ENCODE data around the gene NXF1. TPM values are rescaled to one million over a fixed set of nuclear protein-coding genes. Genes with fewer than 3 reads are reported as not detected.

Gene NXF1
- total RNA-seq, 4 donors from 2014 or later, result 51.9 to 101 (median 78.3) TPM

GRCh38 chr11:62786318-62787004, 18.8 kb downstream of the NXF1 start:
- peak; percentile 58 for DNase-seq (ENCODE audit: low spot score)
- TF ChIP-seq CTCF (IDR thresholded peaks at IDR 0.05), result peak in 1 of 3 donors; percentile 92
- peak; percentile 81 for ATAC-seq (ENCODE audit: low FRiP score)

DNA sequence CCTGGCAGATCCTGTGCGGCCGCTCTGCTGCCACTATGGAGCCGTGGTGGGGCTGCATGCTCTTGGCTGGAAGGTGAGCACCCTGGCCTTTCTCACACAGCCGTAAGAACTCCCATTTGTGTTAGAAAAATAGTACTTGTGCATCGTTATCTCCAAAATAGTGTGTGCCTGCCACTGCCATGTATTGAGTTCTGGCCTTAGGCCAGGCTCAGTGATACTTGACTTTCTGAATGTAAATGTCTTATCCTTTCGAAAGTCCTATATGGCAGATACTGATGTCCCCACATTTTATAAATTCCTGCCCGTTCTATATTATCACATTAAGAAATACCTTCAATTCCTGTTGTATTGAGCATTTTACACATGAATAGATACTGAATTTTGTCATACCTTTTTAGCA, 22.5 kb downstream of the NXF1 start:
- no peak for ATAC-seq (ENCODE audit: low FRiP score)
- DNase-seq (ENCODE audit: low spot score), result no peak
- no peak for TF ChIP-seq CTCF (IDR thresholded peaks at IDR 0.05)

GRCh38 chr11:62778441-62778840, 26.8 kb downstream of the NXF1 start:
- ATAC-seq (ENCODE audit: low FRiP score) (no peak), DNase-seq (ENCODE audit: low spot score) (no peak)
- TF ChIP-seq CTCF (IDR thresholded peaks at IDR 0.05), result no peak

DNA sequence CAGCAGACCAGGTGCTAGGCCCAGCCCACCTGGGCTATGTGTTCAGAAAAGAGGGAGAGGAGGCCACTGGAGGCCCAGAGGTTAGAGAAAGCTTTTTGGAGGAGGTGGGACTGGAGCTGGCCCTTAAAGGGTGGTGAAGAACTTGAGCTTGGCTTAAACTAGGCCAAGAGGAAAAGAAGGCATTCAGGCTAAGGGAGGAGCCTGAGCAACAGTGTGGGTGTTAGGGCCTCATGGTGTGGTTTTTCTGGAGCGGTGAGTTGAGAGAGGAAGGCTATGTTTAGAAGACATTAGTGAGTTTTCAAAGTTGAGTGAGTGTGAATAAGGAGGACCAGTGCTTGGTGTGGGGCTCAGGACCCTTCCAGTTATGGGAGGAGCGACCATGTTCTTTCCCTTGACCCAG, 27.9 kb downstream of the NXF1 start:
- DNase-seq (ENCODE audit: low spot score) (no peak), ATAC-seq (ENCODE audit: low FRiP score) (no peak)
- TF ChIP-seq CTCF (IDR thresholded peaks at IDR 0.05), result no peak

DNA sequence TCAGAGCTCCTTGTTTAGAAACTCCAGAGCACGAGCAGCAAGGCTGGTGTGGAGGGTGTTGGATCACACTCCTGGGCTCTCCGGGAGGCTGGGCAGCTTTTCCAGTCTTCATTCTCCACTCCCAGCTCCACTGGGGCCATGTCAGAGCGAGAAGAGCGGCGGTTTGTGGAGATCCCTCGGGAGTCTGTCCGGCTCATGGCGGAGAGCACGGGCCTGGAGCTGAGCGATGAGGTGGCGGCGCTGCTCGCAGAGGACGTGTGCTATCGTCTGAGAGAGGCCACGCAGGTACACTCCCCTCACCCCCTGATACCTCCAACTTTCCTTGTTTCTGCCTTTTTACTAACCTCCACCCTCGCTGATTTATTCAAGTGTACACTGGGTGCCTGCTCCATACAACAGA, 29.6 kb downstream of the NXF1 start:
- DNase-seq (ENCODE audit: low spot score) (no peak), ATAC-seq (ENCODE audit: low FRiP score) (no peak)
- TF ChIP-seq CTCF (IDR thresholded peaks at IDR 0.05), result no peak

DNA sequence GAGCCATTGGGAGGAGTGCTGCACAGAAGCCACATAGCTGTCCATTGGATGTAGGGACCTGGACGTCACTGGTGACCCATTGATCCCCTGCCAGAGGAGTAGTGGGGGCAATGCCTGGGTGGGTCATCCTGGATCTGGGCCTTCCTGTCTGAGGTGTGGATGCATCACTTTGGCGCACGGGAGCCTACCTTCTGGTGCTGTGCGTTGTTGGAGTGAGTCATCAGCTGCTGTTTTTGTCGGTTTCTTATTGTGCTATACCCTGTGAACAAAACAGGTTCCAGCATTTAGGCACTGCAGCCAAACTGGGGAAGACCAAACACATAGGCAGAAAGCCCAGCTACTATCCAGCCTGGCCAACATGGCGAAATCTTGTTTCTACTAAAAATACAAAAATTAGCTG, 30.8 kb downstream of the NXF1 start:
- DNase-seq (ENCODE audit: low spot score) (no peak), ATAC-seq (ENCODE audit: low FRiP score) (no peak)
- TF ChIP-seq CTCF (IDR thresholded peaks at IDR 0.05), result no peak

Data from omental fat pad (tissue), 4 donors.